A549 (cell line): Measurements from ENCODE around the gene ST6GALNAC5. TPM values are rescaled to one million over a fixed set of nuclear protein-coding genes. Genes with fewer than 3 reads are reported as not detected.

Source experiments
- ATAC-seq, 2 experiments: fragments of 200-7000 bp in 1 of 2; fragments of >200 bp in 1 of 2; cut with Nextera tagmentation in 1 of 2; cut with Tn5 transposase in 1 of 2; 3 replicates each; pipeline versions ENCODE4 v1.8.0 to v1.9.1; 2018 to 2020; ENCODE audit warnings: mild to moderate bottlenecking in 1 of 2, moderate library complexity in 1 of 2
- CTCF ChIA-PET: fragments of 300-600 bp; sonication (Branson Sonifier 250); formaldehyde crosslinking; extraction: SDS; loops from one replicate; lab custom pipeline; 2021; ENCODE audit warnings: antibody characterized with exemption, inconsistent platforms; lab: Yijun Ruan, JAX
- POLR2A ChIA-PET: fragments of 350-600 bp; formaldehyde crosslinking; extraction: SDS; loops from one replicate; lab custom pipeline; 2021; ENCODE audit warnings: antibody characterized with exemption, inconsistent platforms; lab: Yijun Ruan, JAX
- DNase-seq, 2 experiments: peaks; one replicate each; pipeline versions ENCODE4 v3.0.0 to v3.0.0-alpha.2; 2011 to 2016; ENCODE audit warnings: low read depth in 1 of 2, low spot score in 1 of 2
- FAIRE-seq: peaks from 2 replicates; lab custom pipeline; 2011; peaks lifted over from hg19 to GRCh38; lab: Jason Lieb, UNC
- H3K27ac ChIP-seq, 2 experiments: fragments of >200 bp; sonication (Bioruptor Twin); formaldehyde crosslinking; 3 replicates each; pipeline ENCODE4 v1.5.1; 2016 to 2017
- H3K4me1 ChIP-seq: fragments of >200 bp; sonication (Bioruptor Twin); formaldehyde crosslinking; 3 replicates; pipeline ENCODE4 v1.6.1; 2016
- H3K4me2 ChIP-seq: fragments of >200 bp; sonication (Bioruptor Twin); formaldehyde crosslinking; 3 replicates; pipeline ENCODE4 v1.6.1; 2016
- H3K4me3 ChIP-seq: fragments of >200 bp; sonication (Bioruptor Twin); formaldehyde crosslinking; 3 replicates; pipeline ENCODE4 v1.5.1; 2016
- H3K9me3 ChIP-seq: fragments of >200 bp; sonication (Bioruptor Twin); formaldehyde crosslinking; 3 replicates; pipeline ENCODE4 v1.6.1; 2016
- CBX2 ChIP-seq: fragments of 200-600 bp; sonication (generic); IDR thresholded peaks from 2 replicates; pipeline ENCODE4 v1.6.1; 2016; ENCODE audit warnings: low read depth, mild to moderate bottlenecking, borderline replicate concordance
- CBX8 ChIP-seq: fragments of 200-600 bp; sonication (generic); IDR thresholded peaks from 2 replicates; pipeline ENCODE4 v1.6.1; 2016
- EHF ChIP-seq: fragments of 250-450 bp; sonication (Bioruptor Pico); IDR thresholded peaks from 2 replicates; pipeline ENCODE4 v1.5.0; 2020; ENCODE audit warnings: mild to moderate bottlenecking
- FOSB ChIP-seq: fragments of 250-450 bp; sonication (Bioruptor Pico); IDR thresholded peaks from 2 replicates; pipeline ENCODE4 v1.5.0; 2020; ENCODE audit warnings: mild to moderate bottlenecking, moderate library complexity
- GATA3 ChIP-seq: IDR thresholded peaks from 2 replicates; pipeline ENCODE4 v1.6.1; 2012; ENCODE audit warnings: borderline replicate concordance
- HDAC2 ChIP-seq: fragments of 200-600 bp; sonication (generic); IDR thresholded peaks from 2 replicates; pipeline ENCODE4 v1.6.1; 2016
- HEYL ChIP-seq: fragments of 250-450 bp; sonication (Bioruptor Pico); IDR thresholded peaks from 2 replicates; pipeline ENCODE4 v1.8.0; 2021; ENCODE audit warnings: mild to moderate bottlenecking, moderate library complexity
- MAZ ChIP-seq: fragments of 150-350 bp; IDR thresholded peaks from 2 replicates; pipeline ENCODE4 v1.6.1; 2014; ENCODE audit warnings: antibody characterized with exemption, low read depth, low read length, borderline replicate concordance
- MYC ChIP-seq: IDR thresholded peaks from 2 replicates; pipeline ENCODE4 v1.6.1; 2012; ENCODE audit warnings: mild to moderate bottlenecking, inconsistent platforms, low read length, improper control_type of control experiment, borderline replicate concordance
- NFE2L2 ChIP-seq: fragments of 150-350 bp; conservative IDR thresholded peaks from 2 replicates; pipeline ENCODE4 v1.6.1; 2014; ENCODE audit warnings: low read length
- NR3C1 ChIP-seq: fragments of >200 bp; sonication (Bioruptor Twin); formaldehyde crosslinking; IDR thresholded peaks from 3 replicates; pipeline ENCODE4 v1.6.1; 2017
- POLR2AphosphoS2 ChIP-seq: conservative IDR thresholded peaks from 2 replicates; pipeline ENCODE4 v1.6.1; 2012; ENCODE audit warnings: low read length, improper control_type of control experiment, inconsistent platforms
- RAD21 ChIP-seq, 2 experiments: fragments of >200 bp in 1 of 2; sonication (Bioruptor Twin) in 1 of 2; formaldehyde crosslinking in 1 of 2; IDR thresholded peaks in 1 of 2; conservative IDR thresholded peaks in 1 of 2; 2 replicates in 1 of 2; 3 replicates in 1 of 2; pipeline ENCODE4 v1.6.1; 2012 to 2018; ENCODE audit warnings: inconsistent platforms in 1 of 2
- RCOR1 ChIP-seq: fragments of 150-350 bp; IDR thresholded peaks from 2 replicates; pipeline ENCODE4 v1.6.1; 2014; ENCODE audit warnings: antibody characterized with exemption, low read length, low read depth
- SMC3 ChIP-seq: fragments of >200 bp; sonication (Bioruptor Twin); formaldehyde crosslinking; IDR thresholded peaks from 3 replicates; pipeline ENCODE4 v1.6.1; 2018; ENCODE audit warnings: inconsistent platforms
- SREBF2 ChIP-seq: fragments of 450-650 bp; IDR thresholded peaks from 2 replicates; pipeline ENCODE4 v1.6.1; 2014; ENCODE audit warnings: mild to moderate bottlenecking, moderate library complexity
- TFCP2L1 ChIP-seq: fragments of 250-450 bp; sonication (Bioruptor Pico); IDR thresholded peaks from 2 replicates; pipeline ENCODE4 v1.5.0; 2021; ENCODE audit warnings: mild to moderate bottlenecking
- ZFP36 ChIP-seq: fragments of 450-650 bp; IDR thresholded peaks from 2 replicates; pipeline ENCODE4 v1.6.1; 2014; ENCODE audit warnings: borderline replicate concordance; ENCODE audit not compliant: partially characterized antibody
- WGBS: methylation state at CpG from one replicate; pipeline ENCODE4 v1.1.6; 2017; ENCODE audit errors: missing lambda C conversion rate; 5-methylcytosine and 5-hydroxymethylcytosine counted together
- polyA plus RNA-seq, 4 experiments: library from polyadenylated mRNA; depleted of rRNA in 3 of 4; stranded (reverse); fragments of >200 nt; fragmentation: RNase III in 1 of 4; extraction: RNeasy Plus Mini Kit Qiagen cat#74134 plus additional on column Dnase treatment in 1 of 4; gene quantifications; 2 replicates in 3 of 4; 3 replicates in 1 of 4; pipeline ENCODE4 v1.2.3, GENCODE V29; 2011 to 2017
- TF ChIP-seq, protein P1 (sequence below): fragments of 450-650 bp; IDR thresholded peaks from 2 replicates; pipeline ENCODE4 v1.6.1; 2014; ENCODE audit warnings: antibody characterized with exemption
- TF ChIP-seq, protein P2 (sequence below): fragments of 250-450 bp; sonication (Bioruptor Pico); IDR thresholded peaks from 2 replicates; pipeline ENCODE4 v1.5.0; 2020; ENCODE audit warnings: low read depth, mild to moderate bottlenecking, moderate library complexity
- TF ChIP-seq, protein P3 (sequence below): fragments of >200 bp; sonication (Bioruptor Twin); formaldehyde crosslinking; IDR thresholded peaks from 2 replicates; pipeline ENCODE4 v1.6.1; 2016
- TF ChIP-seq, protein P4 (sequence below): IDR thresholded peaks from 2 replicates; pipeline ENCODE4 v1.6.1; 2012
- TF ChIP-seq, protein P5 (sequence below): fragments of 200-600 bp; sonication (generic); IDR thresholded peaks from 2 replicates; pipeline ENCODE4 v1.6.1; 2016; ENCODE audit warnings: antibody characterized with exemption, mild to moderate bottlenecking, moderate library complexity
- TF ChIP-seq, protein P6 (sequence below): fragments of >200 bp; sonication (Bioruptor Twin); formaldehyde crosslinking; IDR thresholded peaks from 3 replicates; pipeline ENCODE4 v1.5.1; 2016

ST6GALNAC5 gene
- polyA plus RNA-seq, 2 of the 4 experiments (the other 2 are of a cell fraction), result not detected

GRCh38 chr1:77025599-77025998, 158.3 kb downstream of the ST6GALNAC5 start:
- H3K9me3 ChIP-seq, result no peaks in the 10 kb centered on the region
- H3K4me3 ChIP-seq, result no peak overlapping the region
- POLR2A ChIA-PET, result no interaction called here
- WGBS, result 49% methylated on average over 5 of the region's 5 CpGs
- FAIRE-seq, result no peak
- H3K4me2 ChIP-seq, result no peak overlapping the region
- ATAC-seq, result no peak
- H3K4me1 ChIP-seq, result peaks cover 5% of the 10 kb centered on the region; the same call in 2 of the 3 replicates
- CTCF ChIA-PET, result no interaction called here
- H3K27ac ChIP-seq, result no peak overlapping the region
- DNase-seq, result no peak
- TF ChIP-seq SMC3 (no peak), EHF (no peak), ZFP36 (no peak), NFE2L2 (no peak), CBX8 (no peak), GATA3 (no peak), HDAC2 (no peak), MAZ (no peak), HEYL (no peak), RAD21 (conservative IDR thresholded peaks at IDR 0.05 in 1 of 2, IDR thresholded peaks at IDR 0.05 in 1 of 2) (no peak), POLR2AphosphoS2 (no peak), TFCP2L1 (no peak), RCOR1 (no peak), CBX2 (no peak)
- TF ChIP-seq, protein P1, sequence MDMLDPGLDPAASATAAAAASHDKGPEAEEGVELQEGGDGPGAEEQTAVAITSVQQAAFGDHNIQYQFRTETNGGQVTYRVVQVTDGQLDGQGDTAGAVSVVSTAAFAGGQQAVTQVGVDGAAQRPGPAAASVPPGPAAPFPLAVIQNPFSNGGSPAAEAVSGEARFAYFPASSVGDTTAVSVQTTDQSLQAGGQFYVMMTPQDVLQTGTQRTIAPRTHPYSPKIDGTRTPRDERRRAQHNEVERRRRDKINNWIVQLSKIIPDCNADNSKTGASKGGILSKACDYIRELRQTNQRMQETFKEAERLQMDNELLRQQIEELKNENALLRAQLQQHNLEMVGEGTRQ, result no peak
- TF ChIP-seq, protein P2, sequence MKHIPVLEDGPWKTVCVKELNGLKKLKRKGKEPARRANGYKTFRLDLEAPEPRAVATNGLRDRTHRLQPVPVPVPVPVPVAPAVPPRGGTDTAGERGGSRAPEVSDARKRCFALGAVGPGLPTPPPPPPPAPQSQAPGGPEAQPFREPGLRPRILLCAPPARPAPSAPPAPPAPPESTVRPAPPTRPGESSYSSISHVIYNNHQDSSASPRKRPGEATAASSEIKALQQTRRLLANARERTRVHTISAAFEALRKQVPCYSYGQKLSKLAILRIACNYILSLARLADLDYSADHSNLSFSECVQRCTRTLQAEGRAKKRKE, result no peak
- TF ChIP-seq, protein P3, sequence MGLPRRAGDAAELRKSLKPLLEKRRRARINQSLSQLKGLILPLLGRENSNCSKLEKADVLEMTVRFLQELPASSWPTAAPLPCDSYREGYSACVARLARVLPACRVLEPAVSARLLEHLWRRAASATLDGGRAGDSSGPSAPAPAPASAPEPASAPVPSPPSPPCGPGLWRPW, result no peak
- TF ChIP-seq, protein P4, sequence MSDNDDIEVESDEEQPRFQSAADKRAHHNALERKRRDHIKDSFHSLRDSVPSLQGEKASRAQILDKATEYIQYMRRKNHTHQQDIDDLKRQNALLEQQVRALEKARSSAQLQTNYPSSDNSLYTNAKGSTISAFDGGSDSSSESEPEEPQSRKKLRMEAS, result no peak
- TF ChIP-seq, protein P5, sequence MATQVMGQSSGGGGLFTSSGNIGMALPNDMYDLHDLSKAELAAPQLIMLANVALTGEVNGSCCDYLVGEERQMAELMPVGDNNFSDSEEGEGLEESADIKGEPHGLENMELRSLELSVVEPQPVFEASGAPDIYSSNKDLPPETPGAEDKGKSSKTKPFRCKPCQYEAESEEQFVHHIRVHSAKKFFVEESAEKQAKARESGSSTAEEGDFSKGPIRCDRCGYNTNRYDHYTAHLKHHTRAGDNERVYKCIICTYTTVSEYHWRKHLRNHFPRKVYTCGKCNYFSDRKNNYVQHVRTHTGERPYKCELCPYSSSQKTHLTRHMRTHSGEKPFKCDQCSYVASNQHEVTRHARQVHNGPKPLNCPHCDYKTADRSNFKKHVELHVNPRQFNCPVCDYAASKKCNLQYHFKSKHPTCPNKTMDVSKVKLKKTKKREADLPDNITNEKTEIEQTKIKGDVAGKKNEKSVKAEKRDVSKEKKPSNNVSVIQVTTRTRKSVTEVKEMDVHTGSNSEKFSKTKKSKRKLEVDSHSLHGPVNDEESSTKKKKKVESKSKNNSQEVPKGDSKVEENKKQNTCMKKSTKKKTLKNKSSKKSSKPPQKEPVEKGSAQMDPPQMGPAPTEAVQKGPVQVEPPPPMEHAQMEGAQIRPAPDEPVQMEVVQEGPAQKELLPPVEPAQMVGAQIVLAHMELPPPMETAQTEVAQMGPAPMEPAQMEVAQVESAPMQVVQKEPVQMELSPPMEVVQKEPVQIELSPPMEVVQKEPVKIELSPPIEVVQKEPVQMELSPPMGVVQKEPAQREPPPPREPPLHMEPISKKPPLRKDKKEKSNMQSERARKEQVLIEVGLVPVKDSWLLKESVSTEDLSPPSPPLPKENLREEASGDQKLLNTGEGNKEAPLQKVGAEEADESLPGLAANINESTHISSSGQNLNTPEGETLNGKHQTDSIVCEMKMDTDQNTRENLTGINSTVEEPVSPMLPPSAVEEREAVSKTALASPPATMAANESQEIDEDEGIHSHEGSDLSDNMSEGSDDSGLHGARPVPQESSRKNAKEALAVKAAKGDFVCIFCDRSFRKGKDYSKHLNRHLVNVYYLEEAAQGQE, result no peak
- TF ChIP-seq, all 56 proteins: peak for 0

DNA sequence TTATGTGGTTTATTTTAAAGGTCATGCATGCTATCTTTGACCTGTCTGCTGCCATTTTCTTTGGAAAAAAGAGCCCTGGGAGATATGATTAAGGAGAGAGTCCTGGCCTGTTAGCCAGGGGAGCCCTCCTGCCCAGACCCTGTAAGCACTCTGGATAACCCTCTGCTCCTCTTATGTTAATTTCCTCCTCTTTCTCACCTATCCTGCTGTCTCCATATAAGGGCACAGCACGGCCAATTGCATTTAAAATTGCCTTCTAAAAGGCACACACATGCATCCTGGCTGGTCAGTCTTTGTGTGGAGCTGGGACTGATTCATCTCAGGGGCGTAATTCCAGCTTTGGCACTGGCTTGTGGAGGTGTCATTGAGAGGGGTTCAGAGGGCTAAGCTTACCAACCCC, 158.9 kb downstream of the ST6GALNAC5 start:
- H3K27ac ChIP-seq, result no peak overlapping the region
- CTCF ChIA-PET, result no interaction called here
- DNase-seq (no peak), FAIRE-seq (no peak), ATAC-seq (no peak)
- WGBS, result 33% methylated on average over 2 of the region's 2 CpGs
- no peaks in the 10 kb centered on the region for H3K9me3 ChIP-seq
- peaks cover 10% of the 10 kb centered on the region; the same call in 2 of the 3 replicates for H3K4me1 ChIP-seq
- TF ChIP-seq FOSB (CRISPR knock-in tag) (no peak), NR3C1 (no peak), MAZ (no peak), SREBF2 (no peak), POLR2AphosphoS2 (no peak), MYC (no peak)
- TF ChIP-seq, protein P2, result no peak
- TF ChIP-seq, protein P6, sequence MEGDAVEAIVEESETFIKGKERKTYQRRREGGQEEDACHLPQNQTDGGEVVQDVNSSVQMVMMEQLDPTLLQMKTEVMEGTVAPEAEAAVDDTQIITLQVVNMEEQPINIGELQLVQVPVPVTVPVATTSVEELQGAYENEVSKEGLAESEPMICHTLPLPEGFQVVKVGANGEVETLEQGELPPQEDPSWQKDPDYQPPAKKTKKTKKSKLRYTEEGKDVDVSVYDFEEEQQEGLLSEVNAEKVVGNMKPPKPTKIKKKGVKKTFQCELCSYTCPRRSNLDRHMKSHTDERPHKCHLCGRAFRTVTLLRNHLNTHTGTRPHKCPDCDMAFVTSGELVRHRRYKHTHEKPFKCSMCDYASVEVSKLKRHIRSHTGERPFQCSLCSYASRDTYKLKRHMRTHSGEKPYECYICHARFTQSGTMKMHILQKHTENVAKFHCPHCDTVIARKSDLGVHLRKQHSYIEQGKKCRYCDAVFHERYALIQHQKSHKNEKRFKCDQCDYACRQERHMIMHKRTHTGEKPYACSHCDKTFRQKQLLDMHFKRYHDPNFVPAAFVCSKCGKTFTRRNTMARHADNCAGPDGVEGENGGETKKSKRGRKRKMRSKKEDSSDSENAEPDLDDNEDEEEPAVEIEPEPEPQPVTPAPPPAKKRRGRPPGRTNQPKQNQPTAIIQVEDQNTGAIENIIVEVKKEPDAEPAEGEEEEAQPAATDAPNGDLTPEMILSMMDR, result no peak
- no peak overlapping the region for H3K4me3 ChIP-seq
- H3K4me2 ChIP-seq, result no peak overlapping the region
- POLR2A ChIA-PET, result no interaction called here
